H54 (cell line): ENCODE measurements around the gene COL6A3.
A peak's percentile ranks its signal among the peaks of the same experiment; 100 is the strongest.

Source experiments
- DNase-seq: peaks from one replicate; pipeline ENCODE4 v3.0.0; 2011; ENCODE audit warnings: low spot score, mixed read lengths; ENCODE audit not compliant: insufficient read length
- FAIRE-seq: peaks from 3 replicates; lab custom pipeline; 2011; peaks lifted over from hg19 to GRCh38; lab: Jason Lieb, UNC
- POLR2A ChIP-seq: IDR thresholded peaks from 2 replicates; pipeline ENCODE4 v1.6.1; 2011; ENCODE audit warnings: low read depth, mild to moderate bottlenecking, low read length

The COL6A3 gene

DNA sequence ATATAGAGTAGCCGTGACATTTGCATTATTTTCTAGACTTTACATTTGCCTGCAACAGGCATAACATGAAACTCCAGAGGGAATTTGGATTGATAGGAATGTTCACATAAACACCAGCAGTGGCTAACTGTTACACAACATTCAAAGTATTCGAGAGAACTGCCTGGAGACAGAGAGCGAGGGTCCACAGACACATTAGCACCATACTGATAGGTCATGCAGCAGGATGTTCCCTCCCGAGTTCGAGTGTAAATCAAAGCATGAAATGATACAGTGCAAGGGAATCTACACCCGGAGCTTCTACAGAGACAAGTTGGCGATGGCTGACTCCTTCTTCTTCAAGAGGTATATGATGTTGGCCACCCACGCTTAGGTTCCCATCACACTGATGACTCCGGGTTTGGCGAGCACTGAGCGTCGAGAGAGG lies 89.5 kb downstream of the COL6A3 start:
- FAIRE-seq (no peak), DNase-seq (no peak)
- TF ChIP-seq POLR2A: no peak

DNA sequence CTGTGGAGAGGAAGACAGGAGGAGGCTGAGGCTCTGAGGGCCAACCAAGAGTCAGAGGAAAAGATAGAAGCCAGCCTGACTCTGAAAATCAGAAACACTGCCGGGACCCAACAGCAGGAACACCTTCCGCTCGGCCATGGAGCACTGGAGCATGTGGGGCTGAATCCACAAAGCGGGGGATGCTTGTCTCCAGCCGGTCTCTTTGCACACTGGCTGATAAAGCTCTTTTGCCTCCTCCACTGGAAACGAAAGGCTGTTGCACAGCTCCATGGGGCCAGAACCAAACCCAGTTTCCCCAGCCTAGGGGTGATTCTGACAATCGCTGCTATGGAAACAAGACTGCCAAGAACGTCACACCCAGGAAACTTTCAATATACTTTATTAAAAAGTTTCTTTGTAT lies 90.3 kb downstream of the COL6A3 start:
- TF ChIP-seq POLR2A: no peak
- FAIRE-seq (no peak), DNase-seq (no peak)

DNA sequence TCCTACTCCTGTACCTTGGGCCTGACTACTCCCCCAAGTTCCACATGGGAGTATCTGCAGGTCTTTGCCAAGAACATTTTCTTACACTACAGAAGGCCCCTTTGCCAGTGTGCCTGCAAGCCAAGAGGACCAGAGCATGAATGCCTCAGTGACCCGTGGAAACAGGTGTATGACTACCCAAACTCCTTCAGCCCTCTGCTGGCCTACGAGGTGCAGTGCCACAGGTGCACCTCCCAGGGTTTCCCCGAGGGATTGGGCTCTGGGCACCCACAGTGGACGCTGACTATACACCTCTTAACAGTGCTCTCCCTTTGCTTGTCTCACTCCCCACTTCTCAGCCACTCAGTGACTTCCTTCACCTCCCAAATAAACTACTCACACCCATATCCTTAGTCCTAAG lies 91.4 kb downstream of the COL6A3 start:
- no peak for TF ChIP-seq POLR2A
- FAIRE-seq (no peak), DNase-seq (no peak)

DNA sequence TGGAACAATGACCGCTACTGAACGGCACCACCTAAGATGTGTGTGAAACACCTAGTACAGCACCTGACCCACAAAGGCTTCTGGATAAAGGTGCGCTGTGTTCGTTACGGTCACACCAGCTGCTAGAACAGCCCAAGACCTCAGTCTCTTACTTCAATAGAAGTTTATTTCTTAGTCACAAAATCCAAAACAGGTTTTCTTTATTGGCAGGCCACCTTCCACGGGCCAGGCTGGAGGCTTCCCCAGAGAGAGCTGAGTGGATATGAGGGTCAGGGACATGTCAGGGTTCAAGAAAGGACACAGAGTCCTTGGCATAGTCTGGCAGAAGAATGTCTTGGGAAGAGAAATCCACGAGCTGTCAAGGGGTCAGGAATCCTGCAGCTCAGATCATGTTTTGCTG lies 92.2 kb downstream of the COL6A3 start:
- DNase-seq: no peak
- FAIRE-seq: no peak
- TF ChIP-seq POLR2A: no peak

DNA sequence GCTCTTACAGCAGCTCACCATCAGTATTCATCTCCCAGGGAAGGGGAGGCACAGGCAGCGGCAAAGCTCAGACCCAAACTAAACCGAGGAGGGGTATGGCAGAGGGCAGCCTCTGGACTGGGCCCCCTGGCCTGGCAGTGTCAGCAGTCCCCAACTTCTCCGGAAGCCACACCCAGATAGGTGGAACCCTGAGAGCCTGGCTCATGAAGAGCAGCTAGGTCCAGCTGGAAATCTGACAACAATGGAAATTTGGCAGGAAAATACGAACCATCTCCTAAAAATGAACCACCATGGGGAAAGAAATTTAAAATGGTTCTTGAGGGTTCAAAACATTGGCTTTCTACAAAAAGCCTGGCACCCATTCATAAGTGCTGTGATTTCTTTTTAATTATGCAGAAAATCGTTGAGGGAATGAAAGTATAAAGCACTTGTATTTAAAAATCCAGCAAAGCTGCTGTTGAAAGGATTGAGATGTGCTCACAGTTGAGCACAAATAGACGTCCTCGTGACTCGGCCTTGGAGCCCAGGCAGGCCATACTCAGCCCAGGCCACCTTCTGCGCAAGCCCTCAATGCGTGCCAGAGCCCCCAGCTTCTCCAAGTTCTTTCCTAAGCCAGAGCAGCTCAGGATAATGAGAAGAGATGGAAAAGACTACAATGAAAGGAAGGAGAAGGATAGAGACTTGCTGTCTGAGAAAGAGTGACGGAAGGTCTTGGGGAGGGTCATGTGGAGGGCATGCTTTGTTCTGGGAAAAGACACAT lies 93.0 kb downstream of the COL6A3 start:
- FAIRE-seq (no peak), DNase-seq (no peak)
- TF ChIP-seq POLR2A: no peak

DNA sequence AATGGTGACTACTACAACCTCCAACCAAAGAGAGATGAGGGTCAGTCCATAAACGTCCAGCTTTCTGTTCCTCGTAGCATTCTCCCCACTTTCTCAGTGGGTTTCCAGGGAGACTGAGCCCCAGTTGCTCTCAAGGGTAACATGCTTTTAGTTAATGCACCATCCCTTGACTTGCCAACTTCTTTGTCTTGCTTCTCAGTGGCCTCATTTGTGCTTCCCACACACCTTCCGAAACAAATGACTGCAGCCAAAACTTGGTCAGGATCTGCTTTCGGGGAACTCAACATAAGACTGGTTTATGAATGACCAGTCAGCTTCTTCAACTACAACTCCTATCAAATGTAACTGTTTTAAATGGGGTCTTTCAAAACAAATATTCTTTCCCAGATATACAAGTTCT lies 94.1 kb downstream of the COL6A3 start:
- TF ChIP-seq POLR2A: no peak
- DNase-seq (no peak), FAIRE-seq (no peak)

- no peak for DNase-seq
- TF ChIP-seq POLR2A: no peak
- FAIRE-seq: no peak
Observed at GRCh38 chr2:237319086-237319820, 94.7 kb downstream of the COL6A3 start.

- TF ChIP-seq POLR2A: no peak
- no peak for FAIRE-seq
- no peak for DNase-seq
Observed at GRCh38 chr2:237316339-237316738, 97.6 kb downstream of the COL6A3 start.

DNA sequence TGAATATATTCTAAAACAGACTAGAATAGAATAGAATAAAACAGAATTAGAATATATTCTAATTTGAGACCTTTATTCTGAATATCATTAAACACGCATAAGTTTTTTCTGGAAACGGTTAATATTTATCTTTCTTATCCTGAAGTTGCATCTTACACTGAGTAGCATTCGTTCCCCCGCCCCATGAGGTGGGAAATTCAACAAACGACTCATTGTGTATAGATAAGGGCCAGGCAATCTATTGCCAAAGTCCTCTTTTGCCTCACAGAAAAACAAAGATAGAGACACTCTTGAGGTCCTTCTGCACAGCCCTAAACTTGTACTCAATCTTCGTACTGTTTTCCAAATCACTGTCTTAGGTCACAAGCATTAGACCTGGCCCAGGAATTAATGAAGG lies 98.1 kb downstream of the COL6A3 start:
- no peak for TF ChIP-seq POLR2A
- FAIRE-seq: no peak
- no peak for DNase-seq

GRCh38 chr2:237315170-237315828 lies 98.7 kb downstream of the COL6A3 start:
- FAIRE-seq (no peak), DNase-seq (peak; percentile 19)
- peak; percentile 37; the same call in 1 of the 2 replicates for TF ChIP-seq POLR2A

- no peak for TF ChIP-seq POLR2A
- FAIRE-seq (no peak), DNase-seq (no peak)
Observed at GRCh38 chr2:237314681-237315080, 99.3 kb downstream of the COL6A3 start.

DNA sequence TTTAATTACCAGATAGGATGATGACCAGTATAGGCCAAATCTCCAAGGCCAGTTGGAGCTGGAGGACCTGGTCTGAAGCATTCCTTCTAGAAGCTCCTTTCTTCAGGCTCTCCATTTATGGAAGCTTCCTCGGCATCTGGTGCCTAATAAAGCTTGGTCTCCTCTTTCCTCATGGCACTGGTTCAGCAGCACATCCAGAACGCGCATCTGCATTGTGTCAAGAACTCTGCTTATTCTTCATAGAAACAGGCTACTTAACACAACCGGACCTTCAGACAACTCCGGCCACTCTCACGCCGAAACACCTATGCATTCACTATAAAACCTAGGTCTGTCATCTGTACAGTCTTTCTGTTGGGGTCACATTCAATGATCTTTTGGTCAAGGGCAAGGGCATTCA lies 99.8 kb downstream of the COL6A3 start:
- no peak for TF ChIP-seq POLR2A
- FAIRE-seq (no peak), DNase-seq (no peak)

DNA sequence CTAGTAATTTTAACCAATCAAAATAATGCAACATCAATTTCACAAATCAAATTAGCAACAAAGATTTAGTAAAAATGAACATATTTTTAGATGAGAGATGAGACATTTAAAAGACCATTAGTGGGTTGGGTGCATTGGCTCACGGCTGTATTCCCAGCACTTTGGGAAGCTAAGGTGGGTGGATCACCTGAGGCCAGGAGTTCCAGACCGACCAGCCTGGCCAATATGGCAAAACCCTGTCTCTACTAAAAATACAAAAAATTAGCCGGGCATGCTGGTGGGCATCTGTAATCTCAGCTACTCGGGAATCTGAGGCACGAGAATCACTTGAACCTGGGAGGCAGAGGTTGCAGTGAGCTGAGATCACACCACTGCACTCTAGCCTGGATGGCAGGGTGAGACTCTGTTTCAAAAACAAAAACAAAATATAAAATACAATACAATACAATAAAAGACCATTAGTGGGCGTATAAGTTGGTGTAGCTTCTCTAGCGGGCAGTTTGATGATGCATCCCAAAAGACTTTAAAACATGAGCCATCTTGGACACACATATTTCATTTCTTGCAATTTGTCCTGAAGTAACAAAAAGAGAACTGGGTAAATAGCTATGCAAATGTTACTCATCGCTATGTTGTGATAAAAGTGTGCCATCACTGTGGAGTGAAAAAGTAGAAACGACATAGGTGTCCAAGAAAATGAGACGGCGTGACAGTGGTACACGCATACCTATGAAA lies 101.8 kb downstream of the COL6A3 start:
- FAIRE-seq (no peak), DNase-seq (no peak)
- TF ChIP-seq POLR2A: no peak
